Hepatocyte (in vitro differentiated cells): ENCODE measurements around the gene FGD4.

Source experiments
- CTCF ChIP-seq: fragments of 200-600 bp; sonication (generic); IDR thresholded peaks from 2 replicates; pipeline ENCODE4 v1.5.1; 2016; ENCODE audit warnings: antibody characterized with exemption, mild to moderate bottlenecking; ENCODE audit not compliant: poor library complexity
- EZH2 ChIP-seq: fragments of 200-600 bp; sonication (generic); IDR thresholded peaks from 2 replicates; pipeline ENCODE4 v1.6.1; 2016; ENCODE audit warnings: antibody characterized with exemption, mild to moderate bottlenecking, borderline replicate concordance

GRCh38 chr12:32650508-32650907, 251.2 kb downstream of the FGD4 start:
- TF ChIP-seq EZH2 (no peak), CTCF (no peak)
